ENCODE results near the gene SH2D4B.
"Not testable (repeated sequence)": the region's sequence is repeated elsewhere in the genome, so short reads cannot be mapped to it uniquely, and the experiment has no call there.

The SH2D4B gene

GRCh38 chr10:80526218-80526617 is 11.5 kb upstream of the SH2D4B start:
- DNase-seq = no peak

DNA sequence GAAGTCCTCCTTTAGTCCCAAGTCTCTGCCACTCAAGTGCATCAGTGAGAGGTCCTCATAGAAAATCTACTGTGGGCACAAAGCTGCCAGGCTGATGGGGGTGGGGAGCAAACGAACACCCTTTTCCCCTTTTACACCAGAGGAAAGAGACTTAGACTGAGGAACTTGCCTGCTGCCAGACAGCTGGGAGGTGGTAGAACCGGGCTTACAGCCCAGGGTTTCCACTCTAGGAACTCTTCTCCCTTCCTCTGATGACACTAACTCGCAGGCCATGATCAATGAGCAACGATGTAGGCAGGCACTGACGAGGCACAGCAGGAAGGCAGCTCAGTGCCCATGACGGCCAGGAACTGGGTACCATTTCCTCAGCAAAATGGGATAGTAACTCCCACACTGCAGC is 11.0 kb upstream of the SH2D4B start:
- DNase-seq = no peak

DNA sequence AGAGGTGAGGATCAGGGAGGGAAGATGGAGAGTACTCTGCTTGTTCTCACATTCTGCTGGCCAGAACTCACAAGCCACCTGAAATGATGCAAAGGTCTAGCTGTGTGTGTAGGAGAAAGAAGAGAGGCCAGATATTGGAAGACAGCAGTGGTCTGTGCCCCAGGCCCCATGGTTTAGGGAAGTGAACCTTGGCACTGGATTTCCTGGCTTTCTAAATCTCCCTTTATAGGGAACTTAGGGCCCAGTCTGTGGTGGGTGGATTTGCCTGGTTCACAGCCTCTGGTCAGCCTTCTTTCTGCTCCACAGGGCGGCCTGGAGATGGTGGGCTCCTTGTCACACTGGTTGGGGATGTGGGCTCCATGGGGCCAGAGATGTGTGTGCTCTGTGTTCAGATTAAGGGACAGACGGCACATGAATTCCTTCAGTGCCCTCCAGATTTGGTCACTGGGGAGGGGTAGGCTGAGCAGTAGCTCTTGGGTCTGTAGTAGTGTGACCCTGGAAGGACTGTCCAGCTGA is 9.5 kb upstream of the SH2D4B start:
- DNase-seq = no peak

DNA sequence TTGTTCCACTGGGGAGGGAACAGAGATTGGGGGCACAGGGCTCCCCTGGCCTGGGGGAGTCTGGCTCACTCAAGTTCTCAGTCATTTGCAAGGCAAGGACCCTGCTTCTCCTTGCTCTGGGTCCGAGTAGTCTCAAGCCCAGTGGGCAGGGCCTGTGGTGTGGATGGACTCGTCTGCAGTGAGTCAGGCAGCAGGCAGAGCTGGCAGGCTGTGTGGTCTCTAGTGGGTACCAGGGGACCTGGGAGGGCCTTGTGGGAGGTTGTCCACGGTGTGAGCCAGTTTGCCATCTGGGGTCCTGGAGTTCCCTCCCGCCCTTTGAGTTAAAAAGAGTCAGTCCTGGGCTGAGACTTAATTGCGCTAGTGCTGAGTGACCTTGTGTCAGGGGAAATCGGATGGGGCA is 8.8 kb upstream of the SH2D4B start:
- DNase-seq = no peak

DNA sequence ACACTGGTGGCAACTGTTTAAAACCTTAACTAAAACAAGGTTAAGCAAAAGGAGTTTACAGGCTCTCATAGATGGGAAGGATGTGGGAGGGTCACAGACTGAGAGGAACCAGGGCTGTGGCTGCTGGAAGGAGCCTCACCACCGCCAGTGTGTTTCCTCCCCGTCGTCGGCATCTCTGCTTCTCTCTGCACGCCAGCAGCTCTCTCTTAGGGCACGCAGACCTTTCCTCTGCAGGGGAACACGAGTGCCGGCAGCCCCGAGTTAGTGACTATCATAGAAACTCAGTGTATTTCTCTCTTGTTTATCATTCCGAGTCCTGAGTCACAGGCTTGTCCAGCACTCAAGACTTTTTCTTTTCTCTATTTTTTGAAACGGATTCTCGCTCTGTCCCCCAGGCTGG is 8.1 kb upstream of the SH2D4B start:
- peak; percentile 40 to 42 for DNase-seq

DNA sequence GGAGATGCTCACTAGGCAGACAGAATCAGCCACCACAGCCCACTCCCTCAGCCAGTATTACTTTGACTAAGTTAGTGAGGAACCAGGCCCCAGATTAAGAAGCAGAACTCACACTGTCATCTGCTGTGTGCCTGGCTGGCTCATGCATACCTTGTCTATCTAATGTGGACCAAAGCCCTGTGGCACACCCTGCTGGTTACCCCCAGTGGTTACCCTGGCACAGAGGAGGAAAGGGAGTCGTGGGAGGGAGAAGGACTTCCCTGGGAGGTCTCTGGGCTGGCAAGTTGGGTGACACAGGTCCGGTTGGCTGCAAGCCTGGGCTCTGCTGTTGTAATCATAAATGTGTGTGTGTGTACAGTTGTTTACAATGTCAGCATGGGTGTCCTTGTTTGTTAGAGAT is 7.5 kb upstream of the SH2D4B start:
- peak; percentile 39 to 49 for DNase-seq

DNA sequence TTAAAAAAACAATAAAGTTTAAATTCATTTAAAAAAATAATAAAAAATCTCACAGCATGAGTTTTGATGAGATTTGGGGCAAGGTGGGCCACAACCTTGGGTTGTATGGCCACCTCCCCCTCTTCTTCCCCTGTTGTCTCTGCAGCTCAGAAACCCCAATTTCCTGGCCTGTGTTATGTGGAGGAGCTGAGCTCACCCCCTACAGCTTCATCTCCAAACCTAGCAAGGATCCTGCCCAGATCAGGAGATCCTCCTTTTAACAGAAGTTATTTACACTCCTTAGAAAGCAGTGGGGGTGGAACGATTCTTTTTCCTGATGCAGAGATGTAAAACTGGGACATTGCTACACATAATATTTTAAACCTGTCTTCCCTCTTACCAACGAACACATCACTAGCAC is 6.9 kb upstream of the SH2D4B start:
- no peak for DNase-seq

GRCh38 chr10:80532571-80532970 is 5.1 kb upstream of the SH2D4B start:
- DNase-seq = no peak

- not testable (repeated sequence) for DNase-seq
These were observed 3.6 kb upstream of the SH2D4B start for GRCh38 chr10:80534059-80534458.

GRCh38 chr10:80534646-80535045 is 3.1 kb upstream of the SH2D4B start:
- DNase-seq = not testable (repeated sequence)

- DNase-seq = peak; percentile 79 to 82
These were observed 1.9 kb upstream of the SH2D4B start for GRCh38 chr10:80535671-80536360.

DNA sequence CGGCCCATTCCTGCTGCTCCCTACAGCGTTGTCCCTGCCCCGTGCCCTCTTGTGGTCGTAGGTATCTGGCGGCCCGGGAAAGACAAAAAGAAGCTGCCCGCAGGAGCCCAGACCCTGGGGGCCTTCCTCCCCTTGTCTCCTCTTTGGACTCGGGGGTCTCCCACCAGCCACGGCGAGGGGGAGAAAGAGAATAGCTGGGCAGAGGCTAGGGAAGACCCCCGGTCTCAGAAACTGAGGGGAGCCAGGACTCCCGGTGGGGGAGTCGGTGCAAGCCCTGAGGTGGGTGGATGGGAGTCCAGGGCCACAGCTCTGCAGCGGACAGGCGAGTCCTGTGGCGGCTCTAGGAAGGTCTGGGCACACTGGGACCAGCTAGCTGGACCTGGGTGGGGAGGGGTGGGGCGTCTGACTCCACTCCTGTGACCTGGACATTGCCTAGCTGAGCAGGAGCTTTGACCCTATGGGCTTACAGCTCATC is 1.3 kb upstream of the SH2D4B start:
- no peak for DNase-seq

- DNase-seq = no peak
These were observed 491 bp upstream of the SH2D4B start for GRCh38 chr10:80537086-80537735.

- DNase-seq = no peak
These were observed 931 bp downstream of the SH2D4B start for GRCh38 chr10:80538481-80539185.

- no peak for DNase-seq
These were observed 1.8 kb downstream of the SH2D4B start for GRCh38 chr10:80539421-80540031.

DNA sequence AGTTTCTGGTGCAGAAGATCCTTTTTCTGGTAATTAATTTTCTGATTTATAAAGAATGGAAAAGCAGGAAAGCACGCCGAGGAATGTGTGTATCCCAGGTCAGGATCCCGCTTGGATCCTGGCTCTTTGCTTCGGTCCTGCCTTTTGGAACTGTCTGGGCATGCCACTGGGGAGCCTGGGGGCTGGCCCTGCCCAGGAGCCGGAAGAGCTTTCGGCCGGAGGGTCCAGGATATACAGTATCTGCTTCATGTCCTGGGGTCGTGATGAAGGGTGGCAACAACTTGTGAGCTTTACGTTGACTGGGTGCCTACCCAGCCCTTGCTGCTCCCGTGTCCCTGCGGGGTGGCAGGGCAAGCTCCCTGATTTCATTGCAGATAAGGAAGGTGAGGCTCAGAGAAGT is 2.4 kb downstream of the SH2D4B start:
- no peak for DNase-seq

DNA sequence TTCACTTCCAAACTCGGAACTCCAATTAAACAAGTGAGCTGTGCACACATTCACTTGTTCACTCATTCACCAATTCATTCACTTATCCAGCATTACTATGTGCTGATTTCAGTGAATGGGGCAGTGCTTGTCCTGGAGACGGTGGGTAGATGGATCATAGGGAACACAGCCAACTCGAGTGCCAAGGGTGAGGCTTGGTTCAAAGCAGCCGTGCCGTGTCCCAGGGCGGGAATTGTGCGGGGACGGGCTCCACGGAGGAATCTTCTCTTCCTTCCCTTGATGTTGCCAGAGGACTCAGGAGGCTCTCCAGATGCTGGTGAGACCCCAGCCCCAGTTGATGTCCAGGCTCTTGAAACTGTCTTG is 2.9 kb downstream of the SH2D4B start:
- no peak for DNase-seq

DNA sequence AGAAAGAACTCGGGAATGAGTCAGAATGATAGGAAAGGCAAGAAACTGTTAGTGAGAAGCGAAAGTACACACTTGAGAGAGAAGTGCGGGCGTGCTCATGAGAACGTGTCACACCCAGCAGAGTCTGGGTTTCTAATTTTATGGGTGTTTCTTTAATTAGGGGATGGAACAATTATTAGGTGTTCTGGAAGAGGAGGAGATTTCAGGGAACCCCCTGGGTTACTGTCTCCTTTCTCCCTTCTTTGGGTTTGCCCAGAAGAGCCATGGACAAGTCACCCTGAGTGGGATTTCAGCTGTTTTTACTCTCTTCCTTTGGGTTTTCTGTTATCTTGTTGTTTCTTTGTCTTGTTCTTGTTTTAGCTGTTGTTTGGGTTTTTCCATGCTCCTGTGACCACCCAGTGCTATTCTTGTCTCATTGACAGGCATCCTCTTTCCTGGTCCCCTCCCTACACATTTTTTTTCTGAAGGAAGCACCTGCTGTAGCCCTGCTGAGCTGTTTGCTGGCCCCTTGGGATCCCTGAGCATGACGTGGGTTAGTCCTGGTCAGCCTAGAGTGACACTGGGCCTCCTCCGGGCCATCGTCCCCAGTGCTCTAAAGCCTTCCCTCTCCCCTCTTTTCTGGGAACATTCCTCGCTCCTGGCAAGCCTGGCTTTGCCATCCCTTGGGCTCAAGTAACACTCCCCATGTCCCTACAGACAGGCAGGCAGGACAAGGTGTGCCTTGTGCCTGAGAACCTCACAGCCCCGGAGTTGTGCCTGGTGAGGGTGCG is 3.5 kb downstream of the SH2D4B start:
- peak in 1 of 2 donors; percentile 27 for DNase-seq

DNA sequence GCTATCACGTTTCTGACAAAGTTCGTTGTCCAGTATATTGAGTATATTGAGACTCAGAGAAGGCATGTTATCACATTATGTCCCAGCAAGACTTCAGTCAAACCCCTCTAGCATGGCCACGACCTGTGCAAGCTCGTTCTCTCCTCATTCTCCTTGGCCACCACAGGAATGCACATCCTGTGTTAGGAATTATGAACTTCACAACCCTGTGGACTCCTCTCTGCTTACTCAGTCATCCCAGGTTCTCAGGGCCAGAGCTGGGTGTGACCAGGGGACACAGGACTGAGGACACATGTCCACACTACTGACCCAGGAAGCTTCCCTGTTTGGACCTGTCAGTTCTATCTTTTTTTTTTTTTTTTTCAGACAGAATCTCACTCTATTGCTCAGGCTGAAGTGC is 4.4 kb downstream of the SH2D4B start:
- DNase-seq = no peak

GRCh38 chr10:80542652-80543318 is 5.1 kb downstream of the SH2D4B start:
- DNase-seq = no peak

- not testable (repeated sequence) for DNase-seq
These were observed 5.6 kb downstream of the SH2D4B start for GRCh38 chr10:80543319-80543672.

GRCh38 chr10:80544316-80544953 is 6.7 kb downstream of the SH2D4B start:
- no peak for DNase-seq
